Measurements from ENCODE around the gene PYGM.

The PYGM gene

DNA sequence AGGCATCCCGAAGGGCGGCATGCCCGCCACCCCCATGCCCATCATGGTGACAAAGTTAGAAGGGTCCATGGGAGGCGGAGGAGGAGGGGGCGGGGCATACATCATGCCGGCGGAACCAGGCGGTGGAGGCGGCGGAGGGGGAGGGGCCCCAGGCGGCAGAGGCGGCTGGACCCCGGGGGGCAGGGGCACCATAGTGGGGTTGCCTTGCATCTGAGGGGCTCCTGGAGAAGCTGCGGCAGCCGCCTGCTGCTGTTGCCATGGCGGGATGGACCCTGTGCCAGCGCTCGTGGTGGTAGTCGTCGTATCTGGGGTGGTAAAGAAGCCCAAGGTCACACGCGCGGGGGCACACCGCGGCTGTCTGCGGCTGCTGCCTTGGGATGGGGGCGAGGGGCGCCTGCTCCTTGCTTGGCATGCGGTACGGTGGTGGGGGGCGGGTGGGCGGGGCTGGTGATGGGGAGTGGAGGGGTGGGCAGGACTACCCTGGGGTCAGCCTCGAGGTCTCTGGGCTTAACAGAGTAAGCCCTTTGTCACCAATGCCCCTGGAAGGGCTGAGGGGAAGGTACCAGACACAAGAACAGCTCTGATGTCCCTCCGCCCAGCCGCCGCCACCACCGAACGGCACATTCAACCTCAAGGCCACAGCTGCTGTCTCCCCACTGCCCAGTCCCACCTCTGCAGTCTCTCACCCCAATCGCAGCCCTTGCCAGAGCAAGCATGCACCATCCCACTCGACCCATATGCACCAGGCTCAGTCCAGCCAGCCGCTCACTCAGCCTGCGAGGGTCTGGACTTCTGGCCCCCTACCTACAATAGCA is 6.3 kb upstream of the PYGM start:
- H3K79me1 ChIP-seq (ENCODE audit: low read length): no peaks in the 10 kb centered on the region
- no peak for DNase-seq
- H2AFZ ChIP-seq (ENCODE audit: insufficient read depth, low read length, poor library complexity): no peak overlapping the region
- no peak overlapping the region for H3K4me2 ChIP-seq (ENCODE audit: low read length)
- no peak overlapping the region for H3K4me3 ChIP-seq (ENCODE audit: low read depth, low read length)
- H3K23ac ChIP-seq (ENCODE audit: low read length): no peak overlapping the region
- no peak overlapping the region for H3K14ac ChIP-seq (ENCODE audit: low read length)
- no peak overlapping the region for H4K12ac ChIP-seq (ENCODE audit: low read depth, low read length)
- H3K36me3 ChIP-seq (ENCODE audit: control insufficient read depth in 1 of 2, insufficient read depth in 2 of 2, low read length in 2 of 2): peaks cover 76 to 89% of the 10 kb centered on the region in 2 experiments
- H4K91ac ChIP-seq (ENCODE audit: low read depth, low read length): no peak overlapping the region
- H3K27ac ChIP-seq (ENCODE audit: low read depth, low read length): no peak overlapping the region
- H3K27me3 ChIP-seq (ENCODE audit: insufficient read depth, low read length): no peaks in the 10 kb centered on the region
- H2BK5ac ChIP-seq (ENCODE audit: low read depth, low read length, poor library complexity): no peak overlapping the region
- no peak overlapping the region for H2BK120ac ChIP-seq (ENCODE audit: insufficient read depth, low read length, poor library complexity)
- no peak overlapping the region for H2AK5ac ChIP-seq (ENCODE audit: low read length)
- H3K79me2 ChIP-seq (ENCODE audit: control insufficient read depth, insufficient read depth, low read length, poor library complexity): no peaks in the 10 kb centered on the region
- H4K8ac ChIP-seq (ENCODE audit: low read depth, low read length): no peak overlapping the region
- H3K18ac ChIP-seq (ENCODE audit: low read length): no peak overlapping the region
- no CpG with 5 or more reads among the region's 42 CpGs for WGBS (ENCODE audit: extremely low coverage, insufficient coverage, insufficient read length)
- H3K4me1 ChIP-seq (ENCODE audit: control insufficient read depth in 1 of 2, insufficient read depth in 2 of 2, low read length in 2 of 2): peaks cover 0 to 2% of the 10 kb centered on the region in 2 experiments
- no peaks in the 10 kb centered on the region for H3K9me3 ChIP-seq (ENCODE audit: insufficient read depth, low read depth, low read length)
- H3K9ac ChIP-seq (ENCODE audit: low read length): no peak overlapping the region
- H2BK12ac ChIP-seq (ENCODE audit: low read length): no peak overlapping the region
- no peak overlapping the region for H3K4ac ChIP-seq (ENCODE audit: low read depth, low read length)

DNA sequence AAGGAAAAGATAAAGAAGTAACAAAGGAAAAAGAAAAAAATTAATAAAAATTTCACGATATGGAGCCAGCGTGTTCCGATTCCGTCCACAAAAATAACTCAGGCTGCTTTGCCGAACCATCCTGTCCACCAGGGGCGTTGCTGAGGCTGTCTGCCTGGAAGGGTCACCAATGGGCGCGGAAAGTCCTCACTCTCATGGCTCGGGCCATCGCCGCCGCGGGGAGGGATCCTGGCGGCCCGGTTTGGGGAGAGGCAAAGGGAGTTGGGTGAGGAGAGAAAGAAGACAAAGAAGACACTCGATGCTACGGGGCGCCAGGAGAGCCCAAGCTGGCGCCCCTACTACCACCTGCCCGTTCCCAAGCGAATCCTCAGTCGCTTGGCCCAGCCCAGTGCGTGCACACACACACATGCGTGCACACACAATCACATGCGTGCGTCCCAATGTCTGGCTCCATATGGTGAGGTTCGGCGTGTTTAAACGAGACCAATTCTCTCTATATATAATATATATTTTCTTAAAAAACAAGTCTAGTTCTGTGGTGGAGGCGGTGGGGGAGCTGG is 5.6 kb upstream of the PYGM start:
- no peak overlapping the region for H4K8ac ChIP-seq (ENCODE audit: low read depth, low read length)
- no peak overlapping the region for H2BK120ac ChIP-seq (ENCODE audit: insufficient read depth, low read length, poor library complexity)
- H3K23ac ChIP-seq (ENCODE audit: low read length): no peak overlapping the region
- no peak overlapping the region for H3K27ac ChIP-seq (ENCODE audit: low read depth, low read length)
- no CpG with 5 or more reads among the region's 30 CpGs for WGBS (ENCODE audit: extremely low coverage, insufficient coverage, insufficient read length)
- H3K9ac ChIP-seq (ENCODE audit: low read length): no peak overlapping the region
- no peak overlapping the region for H2AFZ ChIP-seq (ENCODE audit: insufficient read depth, low read length, poor library complexity)
- no peak overlapping the region for H3K14ac ChIP-seq (ENCODE audit: low read length)
- no peak overlapping the region for H2BK5ac ChIP-seq (ENCODE audit: low read depth, low read length, poor library complexity)
- H3K4ac ChIP-seq (ENCODE audit: low read depth, low read length): no peak overlapping the region
- H3K9me3 ChIP-seq (ENCODE audit: insufficient read depth, low read depth, low read length): no peaks in the 10 kb centered on the region
- no peaks in the 10 kb centered on the region for H3K27me3 ChIP-seq (ENCODE audit: insufficient read depth, low read length)
- H3K79me1 ChIP-seq (ENCODE audit: low read length): no peaks in the 10 kb centered on the region
- H3K18ac ChIP-seq (ENCODE audit: low read length): no peak overlapping the region
- no peak overlapping the region for H3K4me3 ChIP-seq (ENCODE audit: low read depth, low read length)
- H2AK5ac ChIP-seq (ENCODE audit: low read length): no peak overlapping the region
- no peak overlapping the region for H4K12ac ChIP-seq (ENCODE audit: low read depth, low read length)
- peaks cover 0 to 4% of the 10 kb centered on the region in 2 experiments for H3K4me1 ChIP-seq (ENCODE audit: control insufficient read depth in 1 of 2, insufficient read depth in 2 of 2, low read length in 2 of 2)
- H4K91ac ChIP-seq (ENCODE audit: low read depth, low read length): no peak overlapping the region
- H3K79me2 ChIP-seq (ENCODE audit: control insufficient read depth, insufficient read depth, low read length, poor library complexity): no peaks in the 10 kb centered on the region
- peaks cover 72 to 83% of the 10 kb centered on the region in 2 experiments for H3K36me3 ChIP-seq (ENCODE audit: control insufficient read depth in 1 of 2, insufficient read depth in 2 of 2, low read length in 2 of 2)
- H2BK12ac ChIP-seq (ENCODE audit: low read length): no peak overlapping the region
- DNase-seq: no peak
- H3K4me2 ChIP-seq (ENCODE audit: low read length): no peak overlapping the region

DNA sequence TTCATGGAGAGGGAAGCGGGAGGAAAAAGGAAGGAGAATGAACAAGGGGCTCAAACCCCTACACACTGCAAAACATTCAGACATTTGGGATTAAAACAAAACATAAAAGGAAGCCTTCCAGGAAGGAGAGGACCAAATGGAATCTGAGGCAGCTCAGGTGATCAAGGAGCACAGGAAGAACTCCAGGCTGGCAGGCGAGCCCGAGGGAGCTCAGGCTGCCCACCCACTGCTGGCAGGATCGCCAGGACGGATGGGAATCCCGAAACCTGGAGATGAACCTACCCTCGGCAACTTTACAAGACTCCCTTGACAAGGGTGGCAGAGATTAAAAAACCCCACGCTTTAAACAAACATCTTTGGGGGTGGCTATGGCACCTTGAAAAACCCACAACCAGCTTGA is 5.0 kb upstream of the PYGM start:
- Histone ChIP-seq H2BK12ac (ENCODE audit: low read length) (no peak overlapping the region), H3K14ac (ENCODE audit: low read length) (no peak overlapping the region), H4K8ac (ENCODE audit: low read depth, low read length) (no peak overlapping the region), H3K27ac (ENCODE audit: low read depth, low read length) (no peak overlapping the region), H3K9ac (ENCODE audit: low read length) (no peak overlapping the region), H3K4me2 (ENCODE audit: low read length) (no peak overlapping the region), H2BK5ac (ENCODE audit: low read depth, low read length, poor library complexity) (no peak overlapping the region), H3K4ac (ENCODE audit: low read depth, low read length) (no peak overlapping the region), H3K27me3 (ENCODE audit: insufficient read depth, low read length) (no peaks in the 10 kb centered on the region), H3K4me1 (ENCODE audit: control insufficient read depth in 1 of 2, insufficient read depth in 2 of 2, low read length in 2 of 2) (peaks cover 5 to 9% of the 10 kb centered on the region in 2 experiments), H4K91ac (ENCODE audit: low read depth, low read length) (no peak overlapping the region), H3K23ac (ENCODE audit: low read length) (no peak overlapping the region), H2BK120ac (ENCODE audit: insufficient read depth, low read length, poor library complexity) (no peak overlapping the region), H3K9me3 (ENCODE audit: insufficient read depth, low read depth, low read length) (no peaks in the 10 kb centered on the region), H3K18ac (ENCODE audit: low read length) (no peak overlapping the region), H3K4me3 (ENCODE audit: low read depth, low read length) (no peak overlapping the region), H4K12ac (ENCODE audit: low read depth, low read length) (no peak overlapping the region), H3K36me3 (ENCODE audit: control insufficient read depth in 1 of 2, insufficient read depth in 2 of 2, low read length in 2 of 2) (peaks cover 66 to 76% of the 10 kb centered on the region in 2 experiments), H2AK5ac (ENCODE audit: low read length) (no peak overlapping the region), H3K79me2 (ENCODE audit: control insufficient read depth, insufficient read depth, low read length, poor library complexity) (no peaks in the 10 kb centered on the region), H2AFZ (ENCODE audit: insufficient read depth, low read length, poor library complexity) (no peak overlapping the region), H3K79me1 (ENCODE audit: low read length) (no peaks in the 10 kb centered on the region)
- WGBS (ENCODE audit: extremely low coverage, insufficient coverage, insufficient read length): no CpG with 5 or more reads among the region's 8 CpGs
- DNase-seq: no peak

DNA sequence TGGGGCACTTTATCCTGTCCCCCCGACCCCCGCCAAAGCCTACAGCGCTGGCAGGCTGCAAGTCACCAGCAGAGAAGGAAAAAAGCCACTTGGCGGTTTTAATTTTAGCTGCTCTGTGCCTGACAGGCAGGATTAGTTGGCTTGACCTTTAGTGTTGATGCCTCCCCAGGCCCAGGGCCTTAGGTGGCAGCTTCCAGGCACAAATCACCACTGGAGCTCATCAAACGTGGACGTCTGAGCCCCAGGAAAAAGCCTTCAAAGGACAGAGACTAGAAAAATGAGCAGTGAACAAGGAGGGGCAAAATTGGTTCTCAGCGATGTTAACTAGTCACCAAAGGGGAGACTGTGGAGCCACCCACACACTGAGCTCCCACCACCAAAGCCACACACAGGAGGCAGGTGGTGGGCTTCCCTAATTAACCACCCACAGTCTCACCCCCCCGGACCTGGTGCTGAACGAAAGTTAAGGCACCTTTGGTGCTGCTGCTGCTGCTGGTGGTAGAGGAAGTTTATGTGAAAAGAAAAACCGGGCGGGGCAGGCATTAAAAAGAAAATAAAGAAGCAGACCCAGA is 4.4 kb upstream of the PYGM start:
- peaks cover 62 to 70% of the 10 kb centered on the region in 2 experiments for H3K36me3 ChIP-seq (ENCODE audit: control insufficient read depth in 1 of 2, insufficient read depth in 2 of 2, low read length in 2 of 2)
- H3K4me1 ChIP-seq (ENCODE audit: control insufficient read depth in 1 of 2, insufficient read depth in 2 of 2, low read length in 2 of 2): peaks cover 11 to 15% of the 10 kb centered on the region in 2 experiments
- no peak overlapping the region for H3K9ac ChIP-seq (ENCODE audit: low read length)
- H2BK5ac ChIP-seq (ENCODE audit: low read depth, low read length, poor library complexity): no peak overlapping the region
- H3K4me2 ChIP-seq (ENCODE audit: low read length): no peak overlapping the region
- no peak overlapping the region for H3K23ac ChIP-seq (ENCODE audit: low read length)
- H2AK5ac ChIP-seq (ENCODE audit: low read length): no peak overlapping the region
- H3K79me1 ChIP-seq (ENCODE audit: low read length): no peaks in the 10 kb centered on the region
- H3K4ac ChIP-seq (ENCODE audit: low read depth, low read length): no peak overlapping the region
- no peak overlapping the region for H3K4me3 ChIP-seq (ENCODE audit: low read depth, low read length)
- no peaks in the 10 kb centered on the region for H3K9me3 ChIP-seq (ENCODE audit: insufficient read depth, low read depth, low read length)
- H4K91ac ChIP-seq (ENCODE audit: low read depth, low read length): no peak overlapping the region
- H3K27me3 ChIP-seq (ENCODE audit: insufficient read depth, low read length): no peaks in the 10 kb centered on the region
- H3K14ac ChIP-seq (ENCODE audit: low read length): no peak overlapping the region
- DNase-seq: no peak
- H3K18ac ChIP-seq (ENCODE audit: low read length): no peak overlapping the region
- no peak overlapping the region for H2BK12ac ChIP-seq (ENCODE audit: low read length)
- WGBS (ENCODE audit: extremely low coverage, insufficient coverage, insufficient read length): no CpG with 5 or more reads among the region's 11 CpGs
- no peaks in the 10 kb centered on the region for H3K79me2 ChIP-seq (ENCODE audit: control insufficient read depth, insufficient read depth, low read length, poor library complexity)
- H3K27ac ChIP-seq (ENCODE audit: low read depth, low read length): no peak overlapping the region
- H4K8ac ChIP-seq (ENCODE audit: low read depth, low read length): no peak overlapping the region
- H4K12ac ChIP-seq (ENCODE audit: low read depth, low read length): no peak overlapping the region
- H2BK120ac ChIP-seq (ENCODE audit: insufficient read depth, low read length, poor library complexity): no peak overlapping the region
- H2AFZ ChIP-seq (ENCODE audit: insufficient read depth, low read length, poor library complexity): no peak overlapping the region

Measured in trophoblast cell (in vitro differentiated cells and primary cell).